ENCODE data around the gene RBBP7.

DNA sequence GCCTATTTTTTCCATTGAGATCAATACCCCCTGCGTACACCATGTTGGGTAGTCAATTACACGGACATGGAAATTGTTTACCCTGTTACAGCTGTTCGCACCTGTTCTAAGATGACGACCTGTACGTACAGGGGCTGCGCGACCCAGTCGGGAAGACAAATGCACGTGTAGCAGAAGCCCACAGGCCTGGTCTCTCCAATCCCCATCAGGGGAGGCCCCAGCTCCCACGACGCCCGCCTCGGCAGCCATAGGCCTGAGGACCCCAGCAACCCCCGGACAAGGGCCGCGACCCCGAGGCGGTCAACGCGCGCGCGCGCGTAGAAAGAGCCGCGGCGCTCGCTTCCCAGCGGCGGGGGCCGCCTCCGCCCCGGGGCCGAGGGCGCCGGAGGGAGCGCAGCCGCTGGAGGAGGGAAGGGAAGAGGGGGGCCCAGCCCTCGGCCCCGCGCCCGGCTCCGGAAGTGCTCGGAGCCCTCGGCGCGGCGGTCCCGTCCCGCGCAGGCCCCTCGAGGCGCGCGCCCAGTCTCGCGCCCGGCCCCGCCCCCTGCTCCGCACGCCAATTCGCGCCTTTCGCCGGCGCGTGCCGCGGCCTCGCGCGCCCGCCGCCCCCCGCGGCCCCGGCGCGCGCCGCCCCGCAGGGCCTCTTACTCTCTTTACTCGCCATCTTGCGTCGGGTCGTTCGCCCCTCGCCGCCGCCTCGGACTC lies 618 bp downstream of the RBBP7 start:
- no peak for TF ChIP-seq EZH2 (IDR thresholded peaks at IDR 0.05; ENCODE audit: low read length)
- TF ChIP-seq, protein P1, sequence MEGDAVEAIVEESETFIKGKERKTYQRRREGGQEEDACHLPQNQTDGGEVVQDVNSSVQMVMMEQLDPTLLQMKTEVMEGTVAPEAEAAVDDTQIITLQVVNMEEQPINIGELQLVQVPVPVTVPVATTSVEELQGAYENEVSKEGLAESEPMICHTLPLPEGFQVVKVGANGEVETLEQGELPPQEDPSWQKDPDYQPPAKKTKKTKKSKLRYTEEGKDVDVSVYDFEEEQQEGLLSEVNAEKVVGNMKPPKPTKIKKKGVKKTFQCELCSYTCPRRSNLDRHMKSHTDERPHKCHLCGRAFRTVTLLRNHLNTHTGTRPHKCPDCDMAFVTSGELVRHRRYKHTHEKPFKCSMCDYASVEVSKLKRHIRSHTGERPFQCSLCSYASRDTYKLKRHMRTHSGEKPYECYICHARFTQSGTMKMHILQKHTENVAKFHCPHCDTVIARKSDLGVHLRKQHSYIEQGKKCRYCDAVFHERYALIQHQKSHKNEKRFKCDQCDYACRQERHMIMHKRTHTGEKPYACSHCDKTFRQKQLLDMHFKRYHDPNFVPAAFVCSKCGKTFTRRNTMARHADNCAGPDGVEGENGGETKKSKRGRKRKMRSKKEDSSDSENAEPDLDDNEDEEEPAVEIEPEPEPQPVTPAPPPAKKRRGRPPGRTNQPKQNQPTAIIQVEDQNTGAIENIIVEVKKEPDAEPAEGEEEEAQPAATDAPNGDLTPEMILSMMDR (optimal IDR thresholded peaks at IDR 0.05 in 1 of 3, IDR thresholded peaks at IDR 0.05 in 1 of 3, conservative IDR thresholded peaks at IDR 0.05 in 1 of 3; ENCODE audit: extremely low read depth in 1 of 3, insufficient read depth in 2 of 3, low read length in 3 of 3), result no peak
